ENCODE measurements around the gene KCNN3. TPM values are rescaled to one million over a fixed set of nuclear protein-coding genes. Genes with fewer than 3 reads are reported as not detected.

The KCNN3 gene
- total and polyA plus RNA-seq, 2 donors (not counting 1 experiment from before 2014, with no cell fraction given), result 0.17 to 0.82 TPM

DNA sequence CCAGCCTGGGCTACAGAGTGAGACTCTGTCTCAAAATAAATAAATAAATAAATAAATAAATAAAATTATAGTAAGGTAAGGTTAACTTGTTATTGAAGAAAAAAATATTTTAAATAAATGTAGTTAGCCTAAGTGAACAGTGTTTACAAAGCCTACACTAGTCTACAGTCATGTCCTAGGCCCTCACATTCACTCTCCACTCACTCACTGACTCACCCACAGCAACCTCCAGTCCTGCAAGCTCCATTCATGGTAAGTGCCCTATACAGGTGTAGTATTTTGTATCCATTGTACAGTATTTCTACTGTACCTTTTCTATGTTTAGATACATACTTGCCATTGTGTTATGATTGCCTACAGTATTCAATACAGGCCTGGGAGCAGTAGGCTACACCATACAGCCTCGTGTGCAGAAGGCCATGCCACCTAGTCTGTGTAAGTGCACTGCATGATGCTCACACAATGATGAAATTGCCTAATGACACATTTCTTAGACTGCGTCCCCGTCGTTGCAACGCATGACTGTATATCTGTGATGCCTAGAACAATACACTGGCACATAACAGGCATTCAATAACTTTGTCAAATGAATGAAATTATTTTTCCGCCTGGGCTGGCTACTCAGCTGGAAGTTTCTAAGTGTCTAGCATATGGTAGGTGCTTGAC is 14.8 kb downstream of the KCNN3 start:
- WGBS (ENCODE audit: insufficient coverage), result 84% methylated on average over 3 of the region's 6 CpGs
- Histone ChIP-seq H3K27me3 (replicated peaks in 1 of 4; ENCODE audit: control extremely low read depth in 1 of 4, control insufficient read depth in 3 of 4, insufficient read depth in 4 of 4, low read length in 3 of 4) (no peaks in the 10 kb centered on the region), H3K36me3 (replicated peaks in 1 of 2; ENCODE audit: control extremely low read depth in 1 of 2, control insufficient read depth in 1 of 2, extremely low read depth in 1 of 2, insufficient read depth in 2 of 2, low read length in 1 of 2) (no peaks in the 10 kb centered on the region), H3K4me3 (ENCODE audit: control extremely low read depth in 1 of 5, extremely low read depth in 1 of 5, insufficient read depth in 1 of 5, low read depth in 2 of 5, low read length in 4 of 5) (no peak overlapping the region), H3K27ac (ENCODE audit: low read length in 2 of 2) (no peak overlapping the region), H4K20me1 (ENCODE audit: control insufficient read depth, insufficient read depth, low read length, poor library complexity, severe bottlenecking) (no peaks in the 10 kb centered on the region), H3K79me2 (ENCODE audit: control insufficient read depth, insufficient read depth, low read length) (no peaks in the 10 kb centered on the region), H3K9ac (ENCODE audit: low read length) (no peak overlapping the region), H3K9me3 (ENCODE audit: control extremely low read depth in 1 of 3, control insufficient read depth in 2 of 3, insufficient read depth in 1 of 3, low read length in 2 of 3) (no peaks in the 10 kb centered on the region), H3K4me2 (replicated peaks; ENCODE audit: low read depth, low read length, poor library complexity, severe bottlenecking) (no peak overlapping the region), H2AFZ (ENCODE audit: insufficient read depth, low read depth, low read length, poor library complexity, severe bottlenecking) (no peak overlapping the region), H3K4me1 (ENCODE audit: control insufficient read depth in 2 of 2, insufficient read depth in 2 of 2, low read length in 2 of 2) (peaks cover 10 to 16% of the 10 kb centered on the region in 2 donors)
- no peak for TF ChIP-seq EZH2 (IDR thresholded peaks at IDR 0.05; ENCODE audit: borderline replicate concordance, insufficient read depth, low read depth, low read length, poor library complexity, severe bottlenecking)
- TF ChIP-seq, protein P1, sequence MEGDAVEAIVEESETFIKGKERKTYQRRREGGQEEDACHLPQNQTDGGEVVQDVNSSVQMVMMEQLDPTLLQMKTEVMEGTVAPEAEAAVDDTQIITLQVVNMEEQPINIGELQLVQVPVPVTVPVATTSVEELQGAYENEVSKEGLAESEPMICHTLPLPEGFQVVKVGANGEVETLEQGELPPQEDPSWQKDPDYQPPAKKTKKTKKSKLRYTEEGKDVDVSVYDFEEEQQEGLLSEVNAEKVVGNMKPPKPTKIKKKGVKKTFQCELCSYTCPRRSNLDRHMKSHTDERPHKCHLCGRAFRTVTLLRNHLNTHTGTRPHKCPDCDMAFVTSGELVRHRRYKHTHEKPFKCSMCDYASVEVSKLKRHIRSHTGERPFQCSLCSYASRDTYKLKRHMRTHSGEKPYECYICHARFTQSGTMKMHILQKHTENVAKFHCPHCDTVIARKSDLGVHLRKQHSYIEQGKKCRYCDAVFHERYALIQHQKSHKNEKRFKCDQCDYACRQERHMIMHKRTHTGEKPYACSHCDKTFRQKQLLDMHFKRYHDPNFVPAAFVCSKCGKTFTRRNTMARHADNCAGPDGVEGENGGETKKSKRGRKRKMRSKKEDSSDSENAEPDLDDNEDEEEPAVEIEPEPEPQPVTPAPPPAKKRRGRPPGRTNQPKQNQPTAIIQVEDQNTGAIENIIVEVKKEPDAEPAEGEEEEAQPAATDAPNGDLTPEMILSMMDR (IDR thresholded peaks at IDR 0.05), result no peak
- ChIA-PET POLR2A (no interaction called here), CTCF (interaction anchor here (1.0 to 3.1 kb wide), 2 partner anchors 11 to 309 kb away, joined by 3 to 8 read pairs; no protein-coding TSS in a partner anchor)
- DNase-seq (no peak), ATAC-seq (ENCODE audit: low read depth) (no peak)
- intact Hi-C loops (cut with micrococcal nuclease), result no loop called here
- peaks cover 14% of the 10 kb centered on the region for H3K4me1 Mint-ChIP-seq
- no peak overlapping the region for H3K27ac Mint-ChIP-seq
- H3K27me3 Mint-ChIP-seq, result no peaks in the 10 kb centered on the region
- H3K4me3 Mint-ChIP-seq, result no peak overlapping the region
- H3K9me3 Mint-ChIP-seq (ENCODE audit: insufficient read depth), result no peaks in the 10 kb centered on the region

DNA sequence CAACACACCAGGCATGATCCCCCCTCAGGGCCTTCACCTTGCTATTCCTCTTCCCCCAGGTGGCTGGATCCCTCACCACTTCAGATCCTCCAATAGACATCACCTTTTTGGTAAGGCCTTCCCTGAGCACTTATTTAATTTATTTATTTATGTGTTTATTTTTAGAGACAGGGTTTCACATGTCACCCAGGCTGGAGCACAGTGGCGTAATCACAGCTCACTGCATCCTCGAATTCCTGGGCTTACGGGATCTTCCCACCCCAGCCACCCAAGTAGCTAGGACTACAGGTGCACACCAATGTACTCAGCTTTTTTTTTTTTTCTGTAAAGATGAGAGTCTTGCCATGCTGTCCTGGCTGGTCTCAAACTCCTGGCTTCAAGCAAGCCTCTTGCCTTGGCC is 17.2 kb downstream of the KCNN3 start:
- Mint-ChIP-seq H3K4me3 (no peak overlapping the region), H3K27ac (no peak overlapping the region), H3K4me1 (no peaks in the 10 kb centered on the region), H3K9me3 (ENCODE audit: insufficient read depth) (no peaks in the 10 kb centered on the region), H3K27me3 (peaks cover 6% of the 10 kb centered on the region)
- no peaks in the 10 kb centered on the region for H3K27me3 ChIP-seq (replicated peaks in 1 of 4; ENCODE audit: control extremely low read depth in 1 of 4, control insufficient read depth in 3 of 4, insufficient read depth in 4 of 4, low read length in 3 of 4)
- no peak overlapping the region for H3K4me2 ChIP-seq (replicated peaks; ENCODE audit: low read depth, low read length, poor library complexity, severe bottlenecking)
- 100% methylated on average over 1 of the region's 3 CpGs for WGBS (ENCODE audit: insufficient coverage)
- H2AFZ ChIP-seq (ENCODE audit: insufficient read depth, low read depth, low read length, poor library complexity, severe bottlenecking), result no peak overlapping the region
- no peaks in the 10 kb centered on the region for H3K79me2 ChIP-seq (ENCODE audit: control insufficient read depth, insufficient read depth, low read length)
- TF ChIP-seq, protein P1 (IDR thresholded peaks at IDR 0.05), result no peak
- TF ChIP-seq EZH2 (IDR thresholded peaks at IDR 0.05; ENCODE audit: borderline replicate concordance, insufficient read depth, low read depth, low read length, poor library complexity, severe bottlenecking), result no peak
- POLR2A ChIA-PET, result no interaction called here
- no peak overlapping the region for H3K9ac ChIP-seq (ENCODE audit: low read length)
- intact Hi-C loops (cut with micrococcal nuclease), result no loop called here
- H3K4me1 ChIP-seq (ENCODE audit: control insufficient read depth in 2 of 2, insufficient read depth in 2 of 2, low read length in 2 of 2), result no peaks in the 10 kb centered on the region
- no peak for DNase-seq
- no peak overlapping the region for H3K27ac ChIP-seq (ENCODE audit: low read length in 2 of 2)
- CTCF ChIA-PET, result interaction anchor here (0.6 to 1.5 kb wide), 4 partner anchors 10 to 374 kb away, joined by 3 to 6 read pairs (median 4); no protein-coding TSS in a partner anchor
- no peaks in the 10 kb centered on the region for H3K9me3 ChIP-seq (ENCODE audit: control extremely low read depth in 1 of 3, control insufficient read depth in 2 of 3, insufficient read depth in 1 of 3, low read length in 2 of 3)
- no peaks in the 10 kb centered on the region for H3K36me3 ChIP-seq (replicated peaks in 1 of 2; ENCODE audit: control extremely low read depth in 1 of 2, control insufficient read depth in 1 of 2, extremely low read depth in 1 of 2, insufficient read depth in 2 of 2, low read length in 1 of 2)
- H4K20me1 ChIP-seq (ENCODE audit: control insufficient read depth, insufficient read depth, low read length, poor library complexity, severe bottlenecking), result no peaks in the 10 kb centered on the region
- no peak for ATAC-seq (ENCODE audit: low read depth)
- H3K4me3 ChIP-seq (ENCODE audit: control extremely low read depth in 1 of 5, extremely low read depth in 1 of 5, insufficient read depth in 1 of 5, low read depth in 2 of 5, low read length in 4 of 5), result no peak overlapping the region

Measured in B cell (primary cell).